GM23248 (cell line): Measurements from ENCODE around the gene VGF.

ENCODE experiments used
- EZH2 ChIP-seq: fragments of 200-600 bp; sonication (generic); IDR thresholded peaks from 2 replicates; pipeline ENCODE4 v1.6.1; 2018; ENCODE audit warnings: antibody characterized with exemption, mild to moderate bottlenecking; ENCODE audit not compliant: insufficient read depth, poor library complexity, severe bottlenecking
- EZH2phosphoT487 ChIP-seq: fragments of 200-600 bp; sonication (generic); IDR thresholded peaks from 2 replicates; pipeline ENCODE4 v1.6.1; 2018; ENCODE audit warnings: antibody characterized with exemption, moderate library complexity, mild to moderate bottlenecking, low read depth; ENCODE audit not compliant: insufficient read depth

DNA sequence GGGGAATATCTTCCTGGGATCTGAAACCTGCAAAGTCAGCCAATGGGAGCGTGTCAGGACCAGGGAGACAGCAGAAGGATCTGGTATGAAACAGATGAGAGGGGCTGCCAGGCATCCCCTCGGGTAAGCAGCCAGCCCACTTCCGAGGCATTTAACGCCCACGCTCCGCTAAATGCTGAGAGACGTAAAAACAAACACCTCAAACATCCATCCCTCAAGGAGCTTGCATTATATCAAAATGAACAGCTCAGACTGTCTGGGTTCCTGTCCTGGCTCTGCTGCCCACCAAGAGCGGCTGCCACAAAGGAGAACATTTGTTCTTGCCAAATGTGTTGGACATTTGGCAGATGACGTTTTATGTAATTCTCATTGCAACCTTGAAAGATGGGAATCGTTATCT is 45.5 kb downstream of the VGF start:
- TF ChIP-seq EZH2phosphoT487: no peak
- TF ChIP-seq EZH2: no peak
